GM12878 (cell line): ENCODE data around the gene MYH6. TPM values are rescaled to one million over a fixed set of nuclear protein-coding genes. Genes with fewer than 3 reads are reported as not detected.

Experiments used
- ATAC-seq: fragments of 200-7000 bp; cut with Tn5 transposase; 3 replicates; pipeline ENCODE4 v1.9.1; 2020; ENCODE audit warnings: mild to moderate bottlenecking, moderate library complexity
- BruUV-seq: library from RNA; stranded (reverse); fragments of 400-500 nt; replicated peaks from 2 replicates; lab custom pipeline; 2021; lab: Mats Ljungman, UMichigan
- CTCF ChIA-PET: fragments of 300-600 bp; sonication (Branson Sonifier 250); formaldehyde crosslinking; extraction: SDS; loops from one replicate; lab custom pipeline; 2021; ENCODE audit warnings: inconsistent platforms; lab: Yijun Ruan, JAX
- POLR2A ChIA-PET: fragments of 350-600 bp; formaldehyde crosslinking; extraction: SDS; loops from one replicate; lab custom pipeline; 2021; ENCODE audit warnings: inconsistent platforms; lab: Charles Lee
- RAD21 ChIA-PET: fragments of 300-600 bp; sonication (Branson Sonifier 250); formaldehyde crosslinking; loops from one replicate; lab custom pipeline; 2023; ENCODE audit warnings: antibody characterized with exemption; ENCODE audit not compliant: unreplicated experiment; lab: Charles Lee
- SMC1A ChIA-PET: fragments of 300-600 bp; sonication (Branson Sonifier 250); formaldehyde crosslinking; loops from one replicate; lab custom pipeline; 2023; ENCODE audit not compliant: unreplicated experiment, uncharacterized antibody; lab: Charles Lee
- DNase-seq: peaks from one replicate; pipeline ENCODE4 v3.0.0-alpha.2; 2011; ENCODE audit warnings: low read depth, low spot score
- FAIRE-seq: peaks from 3 replicates; lab custom pipeline; 2011; peaks lifted over from hg19 to GRCh38; lab: Jason Lieb, UNC
- H2AFZ ChIP-seq: 2 replicates; pipeline ENCODE4 v1.6.0; 2011; ENCODE audit warnings: low read depth, low read length, control low read depth; ENCODE audit not compliant: control insufficient read depth
- H3K27ac ChIP-seq: 2 replicates; pipeline ENCODE4 v1.5.1; 2011; ENCODE audit warnings: control low read depth; ENCODE audit not compliant: control insufficient read depth, insufficient read depth
- H3K27me3 ChIP-seq, 2 experiments: replicated peaks in 1 of 2; 2 replicates each; pipeline versions ENCODE4 v1.6.0 to v1.6.1; 2011; ENCODE audit warnings: low read length in 1 of 2; ENCODE audit not compliant: control insufficient read depth in 2 of 2, insufficient read depth in 2 of 2
- H3K36me3 ChIP-seq, 2 experiments: 2 replicates each; pipeline ENCODE4 v1.5.1; 2011; ENCODE audit warnings: low read length in 1 of 2; ENCODE audit not compliant: control insufficient read depth in 2 of 2, insufficient read depth in 2 of 2
- H3K4me1 ChIP-seq: 2 replicates; pipeline ENCODE4 v1.6.1; 2011; ENCODE audit warnings: mild to moderate bottlenecking, low read length, moderate library complexity, mixed read lengths; ENCODE audit not compliant: control insufficient read depth, insufficient read depth
- H3K4me2 ChIP-seq: 2 replicates; pipeline ENCODE4 v1.6.0; 2011; ENCODE audit warnings: control low read depth; ENCODE audit not compliant: control insufficient read depth, insufficient read depth
- H3K4me3 ChIP-seq: fragments of 200-600 bp; sonication (generic); 2 replicates; pipeline ENCODE4 v1.5.1; 2016
- H3K79me2 ChIP-seq: 2 replicates; pipeline ENCODE4 v1.6.0; 2011; ENCODE audit warnings: low read length; ENCODE audit not compliant: control insufficient read depth, insufficient read depth
- H3K9ac ChIP-seq: 2 replicates; pipeline ENCODE4 v1.8.0; 2011; ENCODE audit warnings: low read length, control low read depth, mixed read lengths; ENCODE audit not compliant: control insufficient read depth, insufficient read depth
- H3K9me3 ChIP-seq: replicated peaks from 3 replicates; pipeline ENCODE4 v1.5.1; 2011; ENCODE audit warnings: mild to moderate bottlenecking, low read length; ENCODE audit not compliant: control insufficient read depth, insufficient read depth
- H4K20me1 ChIP-seq: 2 replicates; pipeline ENCODE4 v1.6.0; 2011; ENCODE audit not compliant: control insufficient read depth, insufficient read depth
- BHLHE40 ChIP-seq, 2 experiments: fragments of 450-650 bp in 1 of 2; IDR thresholded peaks; 2 replicates each; pipeline ENCODE4 v1.6.1; 2011 to 2017; ENCODE audit warnings: low read depth in 2 of 2, borderline replicate concordance in 1 of 2, improper control_type of control experiment in 1 of 2, low read length in 1 of 2, mild to moderate bottlenecking in 1 of 2
- CREB1 ChIP-seq: IDR thresholded peaks from 2 replicates; pipeline ENCODE4 v1.6.1; 2012; ENCODE audit warnings: low read depth, mild to moderate bottlenecking, inconsistent platforms
- E2F8 ChIP-seq: fragments of 450-650 bp; IDR thresholded peaks from 2 replicates; pipeline ENCODE4 v1.6.1; 2018; ENCODE audit warnings: mild to moderate bottlenecking, low read depth, moderate library complexity; ENCODE audit not compliant: partially characterized antibody
- HDAC6 ChIP-seq: fragments of 200-600 bp; sonication (generic); IDR thresholded peaks from one replicate; pipeline ENCODE4 v1.8.0; 2017; ENCODE audit warnings: antibody characterized with exemption; ENCODE audit not compliant: unreplicated experiment
- HSF1 ChIP-seq: fragments of 150-350 bp; IDR thresholded peaks from 2 replicates; pipeline ENCODE4 v1.6.1; 2014; ENCODE audit warnings: mild to moderate bottlenecking, low read depth, low read length
- MYC ChIP-seq: IDR thresholded peaks from 2 replicates; pipeline ENCODE4 v1.6.1; 2011; ENCODE audit warnings: mild to moderate bottlenecking, low read length, moderate library complexity, inconsistent platforms; ENCODE audit not compliant: insufficient read depth, insufficient replicate concordance, insufficient read length, severe bottlenecking
- NFIC ChIP-seq: IDR thresholded peaks from 2 replicates; pipeline ENCODE4 v1.6.1; 2012; ENCODE audit warnings: low read depth, mild to moderate bottlenecking, inconsistent platforms, low read length, moderate library complexity
- RUNX3 ChIP-seq: IDR thresholded peaks from 2 replicates; pipeline ENCODE4 v1.6.1; 2012; ENCODE audit warnings: low read length, inconsistent platforms
- SMAD5 ChIP-seq: IDR thresholded peaks from 2 replicates; pipeline ENCODE4 v1.6.1; 2016; ENCODE audit warnings: antibody characterized with exemption, low read depth
- SREBF1 ChIP-seq: IDR thresholded peaks from 2 replicates; pipeline ENCODE4 v1.6.1; 2012; ENCODE audit warnings: mild to moderate bottlenecking, low read length
- TARDBP ChIP-seq: IDR thresholded peaks from 2 replicates; pipeline ENCODE4 v1.6.1; 2016; ENCODE audit warnings: borderline replicate concordance
- TBL1XR1 ChIP-seq: IDR thresholded peaks from 2 replicates; pipeline ENCODE4 v1.6.1; 2012; ENCODE audit warnings: low read depth, low read length, improper control_type of control experiment
- YBX1 ChIP-seq: fragments of 450-650 bp; IDR thresholded peaks from 2 replicates; pipeline ENCODE4 v1.6.1; 2016; ENCODE audit warnings: antibody characterized with exemption
- ZNF24 ChIP-seq: fragments of 450-650 bp; IDR thresholded peaks from 2 replicates; pipeline ENCODE4 v1.6.1; 2017; ENCODE audit warnings: antibody characterized with exemption, mild to moderate bottlenecking
- ZNF687 ChIP-seq: fragments of 450-650 bp; IDR thresholded peaks from 2 replicates; pipeline ENCODE4 v1.6.1; 2017; ENCODE audit warnings: mild to moderate bottlenecking, moderate library complexity
- WGBS: methylation state at CpG from one replicate; pipeline ENCODE4 v1.1.6; 2016; ENCODE audit warnings: low lambda C conversion rate; ENCODE audit not compliant: insufficient replicate concordance, insufficient coverage; ENCODE audit errors: missing lambda C conversion rate; 5-methylcytosine and 5-hydroxymethylcytosine counted together
- in situ Hi-C: fragments of 300-500 bp; cut with MboI; formaldehyde crosslinking; loops from 9 replicates; pipeline ENCODE4 v1.14.3; 2018; ENCODE audit warnings: mixed read lengths
- intact Hi-C: fragments of 100-400 bp; cut with micrococcal nuclease; formaldehyde crosslinking; loops from one replicate; pipeline ENCODE4 v1.14.2; 2022; ENCODE audit not compliant: unreplicated experiment
- polyA plus RNA-seq, 11 experiments: library from polyadenylated mRNA; depleted of rRNA in 4 of 11; unstranded in 6 of 11; stranded (reverse) in 5 of 11; fragments of >200 nt; fragmentation: Nextera tagmentation in 4 of 11; fragmentation: Illumina TruSeq in 1 of 11; extraction: Ambion mirVana in 4 of 11; extraction: Trizol in 1 of 11; gene quantifications; 1 replicate in 1 of 11; 2 replicates in 10 of 11; pipeline versions ENCODE4 v1.2.1 to v1.2.3, GENCODE V29; 2011 to 2016; ENCODE audit warnings: inconsistent platforms in 2 of 11, missing spikeins in 2 of 11, low read depth in 1 of 11
- total RNA-seq, 4 experiments: library from RNA; depleted of rRNA in 3 of 4; stranded (reverse); fragments of >200 nt in 3 of 4; fragmentation: Illumina TruSeq in 1 of 4; extraction: Trizol in 1 of 4; gene quantifications; 2 replicates each; pipeline versions ENCODE4 v1.2.1 to v1.2.3, GENCODE V29; 2013 to 2021

MYH6 gene
- total and polyA plus RNA-seq, 10 of the 15 experiments (the other 5 are each of a cell fraction or from before 2014, with no cell fraction given) = 0.01 to 0.84 (median 0.05) TPM; not detected in 7

- H3K9me3 ChIP-seq = no peaks in the 10 kb centered on the region
- no peaks in the 10 kb centered on the region for H3K4me1 ChIP-seq
- intact Hi-C loops = no loop called here
- FAIRE-seq (no peak), DNase-seq (no peak), ATAC-seq (no peak)
- H4K20me1 ChIP-seq = no peaks in the 10 kb centered on the region
- no peak within 1 kb of the TSS for H3K27ac ChIP-seq
- H3K9ac ChIP-seq = no peak within 1 kb of the TSS
- 17% methylated on average over 2 of the region's 2 CpGs for WGBS
- no peak within 1 kb of the TSS for H3K4me2 ChIP-seq
- RAD21 ChIA-PET = no interaction called here
- SMC1A ChIA-PET = no interaction called here
- H3K79me2 ChIP-seq = no peaks in the 10 kb centered on the region
- no TSS peak for BruUV-seq
- CTCF ChIA-PET = no interaction called here
- in situ Hi-C loops = no loop called here
- peaks cover 0 to 2% of the 10 kb centered on the region in 2 experiments; a peak in 1 of 4 replicates for H3K27me3 ChIP-seq
- H3K4me3 ChIP-seq = no peak within 1 kb of the TSS
- H3K36me3 ChIP-seq = no peaks in the 10 kb centered on the region
- H2AFZ ChIP-seq = no peak within 1 kb of the TSS
- POLR2A ChIA-PET = no interaction called here
- TF ChIP-seq ZNF687 = no peak
- TF ChIP-seq TBL1XR1 = no peak
- TF ChIP-seq TARDBP = no peak
- TF ChIP-seq YBX1 = no peak
- TF ChIP-seq BHLHE40 (IDR thresholded peaks at IDR 0.05; ENCODE audit: borderline replicate concordance in 1 of 2, low read depth in 2 of 2, low read length in 1 of 2) = no peak
- no peak for TF ChIP-seq NFIC
- TF ChIP-seq HDAC6 = no peak
- TF ChIP-seq RUNX3 = no peak
- no peak for TF ChIP-seq MYC
- no peak for TF ChIP-seq SREBF1
- no peak for TF ChIP-seq HSF1
- TF ChIP-seq E2F8 = no peak
- no peak for TF ChIP-seq CREB1
- TF ChIP-seq SMAD5 = no peak
- no peak for TF ChIP-seq ZNF24
Measured at GRCh38 chr14:23372509-23372908, 35.6 kb downstream of the MYH6 start, which contains the start of gene IL25. Gene IL25 (plus strand): TSS chr14:23372809.
